ENCODE results near the gene TRAIP.

DNA sequence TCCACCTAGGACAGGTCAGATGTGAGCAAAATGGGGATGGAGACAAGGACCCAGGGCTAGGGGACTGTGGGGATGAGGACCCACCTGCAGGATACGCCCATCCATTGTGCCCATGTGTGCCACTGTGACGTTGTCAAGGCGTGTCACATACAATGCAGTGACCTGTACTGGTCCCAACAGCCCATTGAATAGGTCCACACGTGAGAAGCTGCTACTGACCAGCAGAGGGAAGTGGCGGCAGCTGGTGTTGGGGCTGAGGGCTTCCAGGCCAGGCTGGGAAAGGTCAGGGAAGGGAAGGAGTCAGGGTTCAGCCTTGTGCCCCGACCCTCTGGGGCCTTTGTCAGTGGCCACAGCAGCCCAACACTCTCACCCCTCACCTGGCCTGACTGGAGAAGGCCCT lies 42.6 kb upstream of the TRAIP start:
- TF ChIP-seq, protein P1, sequence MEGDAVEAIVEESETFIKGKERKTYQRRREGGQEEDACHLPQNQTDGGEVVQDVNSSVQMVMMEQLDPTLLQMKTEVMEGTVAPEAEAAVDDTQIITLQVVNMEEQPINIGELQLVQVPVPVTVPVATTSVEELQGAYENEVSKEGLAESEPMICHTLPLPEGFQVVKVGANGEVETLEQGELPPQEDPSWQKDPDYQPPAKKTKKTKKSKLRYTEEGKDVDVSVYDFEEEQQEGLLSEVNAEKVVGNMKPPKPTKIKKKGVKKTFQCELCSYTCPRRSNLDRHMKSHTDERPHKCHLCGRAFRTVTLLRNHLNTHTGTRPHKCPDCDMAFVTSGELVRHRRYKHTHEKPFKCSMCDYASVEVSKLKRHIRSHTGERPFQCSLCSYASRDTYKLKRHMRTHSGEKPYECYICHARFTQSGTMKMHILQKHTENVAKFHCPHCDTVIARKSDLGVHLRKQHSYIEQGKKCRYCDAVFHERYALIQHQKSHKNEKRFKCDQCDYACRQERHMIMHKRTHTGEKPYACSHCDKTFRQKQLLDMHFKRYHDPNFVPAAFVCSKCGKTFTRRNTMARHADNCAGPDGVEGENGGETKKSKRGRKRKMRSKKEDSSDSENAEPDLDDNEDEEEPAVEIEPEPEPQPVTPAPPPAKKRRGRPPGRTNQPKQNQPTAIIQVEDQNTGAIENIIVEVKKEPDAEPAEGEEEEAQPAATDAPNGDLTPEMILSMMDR (IDR thresholded peaks at IDR 0.05): no peak
- TF ChIP-seq POLR2AphosphoS5 (IDR thresholded peaks at IDR 0.05) (no peak), EP300 (IDR thresholded peaks at IDR 0.05) (no peak), POLR2A (IDR thresholded peaks at IDR 0.05) (no peak)
